ENCODE data around the gene RBL2.
"Not testable (repeated sequence)": the region's sequence is repeated elsewhere in the genome, so short reads cannot be mapped to it uniquely, and the experiment has no call there.

Gene RBL2

GRCh38 chr16:53417011-53417410, 17.3 kb upstream of the RBL2 start:
- no peak for TF ChIP-seq CTCF (IDR thresholded peaks at IDR 0.05)
- H3K27ac ChIP-seq = no peak overlapping the region

GRCh38 chr16:53417976-53418375, 16.3 kb upstream of the RBL2 start:
- TF ChIP-seq CTCF (IDR thresholded peaks at IDR 0.05) (no peak), ZFX (IDR thresholded peaks at IDR 0.05; ENCODE audit: borderline replicate concordance) (no peak)
- H3K27ac ChIP-seq = no peak overlapping the region

DNA sequence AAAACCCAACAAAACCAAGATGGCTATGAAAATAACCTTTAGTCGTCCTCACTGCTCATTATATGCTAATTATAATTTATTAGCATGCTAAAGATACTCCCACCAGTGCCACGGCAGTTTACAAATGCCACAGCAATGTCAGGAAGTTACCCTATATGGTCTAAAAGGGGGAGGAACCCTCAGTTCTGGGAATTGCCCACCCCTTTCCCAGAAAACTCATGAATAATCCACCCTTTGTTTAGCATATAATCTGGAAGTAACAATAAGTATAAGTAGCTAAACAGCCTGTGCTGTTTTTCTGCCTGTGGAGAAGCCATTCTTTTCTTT, 14.9 kb upstream of the RBL2 start:
- not testable (repeated sequence) for H3K27ac ChIP-seq

DNA sequence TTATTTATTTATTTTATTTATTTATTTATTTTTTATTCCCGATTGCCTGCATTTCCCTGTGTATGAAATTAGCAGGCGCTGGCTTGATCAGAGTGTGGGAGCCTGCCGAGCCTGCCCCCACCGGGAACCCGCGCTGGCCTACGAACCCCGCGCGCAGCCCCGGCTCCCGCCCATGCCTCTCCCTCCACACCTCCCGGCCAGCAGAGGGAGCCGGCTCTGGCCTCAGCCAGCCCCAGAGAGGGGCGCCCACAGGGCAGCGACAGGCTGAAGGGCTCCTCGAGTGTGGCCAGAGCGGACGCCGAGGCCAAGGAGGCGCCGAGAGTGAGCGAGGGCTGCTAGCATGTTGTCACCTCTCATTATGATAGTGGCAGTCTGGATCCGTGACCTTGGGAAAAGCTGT, 13.0 kb upstream of the RBL2 start:
- TF ChIP-seq CTCF (IDR thresholded peaks at IDR 0.05) (peak; percentile 25; the same call in 1 of the 2 replicates), ZFX (IDR thresholded peaks at IDR 0.05; ENCODE audit: borderline replicate concordance) (no peak)
- H3K27ac ChIP-seq = no peak overlapping the region

- not testable (repeated sequence) for H3K27ac ChIP-seq
These were observed 10.3 kb upstream of the RBL2 start for GRCh38 chr16:53423968-53424367.

DNA sequence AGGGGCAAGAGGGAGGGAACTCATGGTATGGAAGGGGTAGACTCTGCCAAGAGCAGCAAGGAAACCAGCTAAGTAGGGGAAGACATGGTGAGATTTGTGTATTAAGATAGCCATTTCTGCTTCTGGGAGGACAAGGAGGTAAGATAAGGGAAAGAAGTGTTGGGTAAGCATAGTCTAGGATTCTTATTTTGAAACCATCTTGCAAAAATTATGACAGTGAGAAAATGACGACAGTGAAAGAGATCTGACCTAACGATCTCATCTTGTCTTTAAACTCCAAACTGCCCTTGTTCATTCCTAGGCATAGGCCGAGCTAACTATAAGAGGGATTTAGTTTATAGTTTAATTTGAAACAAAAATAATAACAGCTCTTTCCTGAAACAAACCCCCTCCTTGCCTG, 5.6 kb upstream of the RBL2 start:
- TF ChIP-seq ZFX (IDR thresholded peaks at IDR 0.05; ENCODE audit: borderline replicate concordance) (no peak), CTCF (IDR thresholded peaks at IDR 0.05) (no peak)

DNA sequence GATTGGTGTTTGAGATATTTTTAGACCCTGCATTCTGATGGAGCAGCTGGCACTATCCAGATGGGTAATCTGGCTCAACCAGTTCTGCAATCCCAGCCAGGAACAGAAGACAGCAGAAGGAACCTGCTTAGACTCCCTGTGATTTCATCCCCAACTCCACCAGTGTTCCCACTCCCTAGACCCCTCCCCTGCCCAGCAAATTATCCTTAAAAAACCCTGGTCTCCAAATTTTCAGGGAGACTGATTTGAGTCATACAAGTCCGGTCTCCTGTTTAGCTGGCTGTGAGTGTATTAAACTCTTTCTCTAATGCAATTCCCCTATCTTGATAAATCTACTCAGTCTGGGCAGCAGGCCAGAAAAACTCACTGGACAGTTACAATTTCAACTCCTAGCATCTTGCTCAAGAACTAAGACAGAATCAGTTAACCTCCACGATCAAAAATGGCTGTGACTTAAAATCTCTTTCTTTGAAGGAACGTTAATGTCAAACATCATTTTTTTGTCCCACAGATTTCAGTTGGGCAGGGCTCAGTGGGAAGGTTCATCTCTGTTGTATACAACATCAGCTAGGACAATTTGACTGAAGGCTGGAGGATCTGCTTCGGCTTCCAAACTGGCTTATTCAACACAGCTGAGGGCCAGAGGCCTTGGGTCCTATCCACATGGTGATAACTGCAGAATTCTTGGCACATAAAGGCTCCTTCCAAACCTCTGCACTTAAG, 4.9 kb upstream of the RBL2 start:
- TF ChIP-seq ZFX (IDR thresholded peaks at IDR 0.05; ENCODE audit: borderline replicate concordance) (no peak), CTCF (IDR thresholded peaks at IDR 0.05) (no peak)
- H3K27ac ChIP-seq = peak overlapping the region; percentile 50

More for the DNA sequence above, 5.6 kb upstream of the RBL2 start:
- peak overlapping the region; percentile 50 for H3K27ac ChIP-seq

GRCh38 chr16:53430363-53430762, 3.9 kb upstream of the RBL2 start:
- peak overlapping the region; percentile 85; the same call in 1 of the 2 replicates for H3K27ac ChIP-seq
- TF ChIP-seq ZFX (IDR thresholded peaks at IDR 0.05; ENCODE audit: borderline replicate concordance) (no peak), CTCF (IDR thresholded peaks at IDR 0.05) (no peak)
